A549 (cell line): ENCODE data around the gene ZFP36L1. TPM values are rescaled to one million over a fixed set of nuclear protein-coding genes. Genes with fewer than 3 reads are reported as not detected.
A peak's percentile ranks its signal among the peaks of the same experiment; 100 is the strongest.

Source experiments
- ATOH8 ChIP-seq: fragments of 250-450 bp; sonication (Bioruptor Pico); IDR thresholded peaks from 2 replicates; pipeline ENCODE4 v1.5.0; 2020; ENCODE audit warnings: low read depth, mild to moderate bottlenecking, moderate library complexity
- CBX2 ChIP-seq: fragments of 200-600 bp; sonication (generic); IDR thresholded peaks from 2 replicates; pipeline ENCODE4 v1.6.1; 2016; ENCODE audit warnings: low read depth, mild to moderate bottlenecking, borderline replicate concordance
- CBX8 ChIP-seq: fragments of 200-600 bp; sonication (generic); IDR thresholded peaks from 2 replicates; pipeline ENCODE4 v1.6.1; 2016
- CEBPB ChIP-seq, 2 experiments: fragments of >200 bp in 1 of 2; sonication (Bioruptor Twin) in 1 of 2; formaldehyde crosslinking in 1 of 2; IDR thresholded peaks; 2 replicates each; pipeline ENCODE4 v1.6.1; 2012 to 2016
- CHD2 ChIP-seq: fragments of 150-350 bp; IDR thresholded peaks from 2 replicates; pipeline ENCODE4 v1.6.1; 2014; ENCODE audit warnings: low read length; ENCODE audit not compliant: partially characterized antibody
- CHD4 ChIP-seq: fragments of 200-600 bp; sonication (generic); IDR thresholded peaks from 2 replicates; pipeline ENCODE4 v1.6.1; 2016; ENCODE audit warnings: antibody characterized with exemption, mild to moderate bottlenecking, borderline replicate concordance
- CTCF ChIP-seq: fragments of >200 bp; sonication (Bioruptor Twin); formaldehyde crosslinking; IDR thresholded peaks from 3 replicates; pipeline ENCODE4 v1.5.1; 2016
- E2F6 ChIP-seq: IDR thresholded peaks from 2 replicates; pipeline ENCODE4 v1.6.1; 2012; ENCODE audit warnings: low read depth, borderline replicate concordance
- EHF ChIP-seq: fragments of 250-450 bp; sonication (Bioruptor Pico); IDR thresholded peaks from 2 replicates; pipeline ENCODE4 v1.5.0; 2020; ENCODE audit warnings: mild to moderate bottlenecking
- ELK1 ChIP-seq: fragments of 150-350 bp; IDR thresholded peaks from 2 replicates; pipeline ENCODE4 v1.6.1; 2014; ENCODE audit warnings: low read depth, mild to moderate bottlenecking, low read length
- EP300 ChIP-seq, 2 experiments: fragments of >200 bp; sonication (Bioruptor Twin); formaldehyde crosslinking; IDR thresholded peaks; 2 replicates in 1 of 2; 3 replicates in 1 of 2; pipeline ENCODE4 v1.6.1; 2016 to 2017
- FOSB ChIP-seq: fragments of 250-450 bp; sonication (Bioruptor Pico); IDR thresholded peaks from 2 replicates; pipeline ENCODE4 v1.5.0; 2020; ENCODE audit warnings: mild to moderate bottlenecking, moderate library complexity
- FOXS1 ChIP-seq: fragments of 250-450 bp; sonication (Bioruptor Pico); IDR thresholded peaks from 2 replicates; pipeline ENCODE4 v1.5.0; 2020; ENCODE audit warnings: mild to moderate bottlenecking, moderate library complexity
- GATA3 ChIP-seq: IDR thresholded peaks from 2 replicates; pipeline ENCODE4 v1.6.1; 2012; ENCODE audit warnings: borderline replicate concordance
- HDAC2 ChIP-seq: fragments of 200-600 bp; sonication (generic); IDR thresholded peaks from 2 replicates; pipeline ENCODE4 v1.6.1; 2016
- HEYL ChIP-seq: fragments of 250-450 bp; sonication (Bioruptor Pico); IDR thresholded peaks from 2 replicates; pipeline ENCODE4 v1.8.0; 2021; ENCODE audit warnings: mild to moderate bottlenecking, moderate library complexity
- HOXA7 ChIP-seq: fragments of 250-450 bp; sonication (Bioruptor Pico); IDR thresholded peaks from 2 replicates; pipeline ENCODE4 v1.5.0; 2020; ENCODE audit warnings: mild to moderate bottlenecking, moderate library complexity
- HOXB13 ChIP-seq: fragments of 250-450 bp; sonication (Bioruptor Pico); IDR thresholded peaks from 2 replicates; pipeline ENCODE4 v1.5.0; 2020; ENCODE audit warnings: low read depth, mild to moderate bottlenecking, moderate library complexity
- HOXB5 ChIP-seq: fragments of 250-450 bp; sonication (Bioruptor Pico); IDR thresholded peaks from 2 replicates; pipeline ENCODE4 v1.5.0; 2020; ENCODE audit warnings: mild to moderate bottlenecking, moderate library complexity
- JUN ChIP-seq, 2 experiments: fragments of >200 bp; sonication (Bioruptor Twin); formaldehyde crosslinking; IDR thresholded peaks; 2 replicates in 1 of 2; 3 replicates in 1 of 2; pipeline ENCODE4 v1.6.1; 2016 to 2017
- KDM1A ChIP-seq: fragments of 200-600 bp; sonication (generic); IDR thresholded peaks from 2 replicates; pipeline ENCODE4 v1.6.1; 2016; ENCODE audit warnings: low read depth, mild to moderate bottlenecking
- KDM5A ChIP-seq: fragments of 200-600 bp; sonication (generic); IDR thresholded peaks from 2 replicates; pipeline ENCODE4 v1.6.1; 2016; ENCODE audit warnings: antibody characterized with exemption, mild to moderate bottlenecking
- MAFK ChIP-seq: fragments of 450-650 bp; IDR thresholded peaks from 2 replicates; pipeline ENCODE4 v1.6.1; 2014; ENCODE audit not compliant: partially characterized antibody
- MAX ChIP-seq: IDR thresholded peaks from 2 replicates; pipeline ENCODE4 v1.6.1; 2012
- MAZ ChIP-seq: fragments of 150-350 bp; IDR thresholded peaks from 2 replicates; pipeline ENCODE4 v1.6.1; 2014; ENCODE audit warnings: antibody characterized with exemption, low read depth, low read length, borderline replicate concordance
- PHF8 ChIP-seq: fragments of 200-600 bp; sonication (generic); IDR thresholded peaks from 2 replicates; pipeline ENCODE4 v1.6.1; 2016; ENCODE audit warnings: low read depth, mild to moderate bottlenecking, antibody characterized with exemption, moderate library complexity, borderline replicate concordance
- POLR2A ChIP-seq: IDR thresholded peaks from 2 replicates; pipeline ENCODE4 v1.6.1; 2012; ENCODE audit warnings: mild to moderate bottlenecking, low read length
- RAD21 ChIP-seq, 2 experiments: fragments of >200 bp in 1 of 2; sonication (Bioruptor Twin) in 1 of 2; formaldehyde crosslinking in 1 of 2; IDR thresholded peaks in 1 of 2; conservative IDR thresholded peaks in 1 of 2; 2 replicates in 1 of 2; 3 replicates in 1 of 2; pipeline ENCODE4 v1.6.1; 2012 to 2018; ENCODE audit warnings: inconsistent platforms in 1 of 2
- RARB ChIP-seq: fragments of 250-450 bp; sonication (Bioruptor Pico); IDR thresholded peaks from 2 replicates; pipeline ENCODE4 v1.8.0; 2021; ENCODE audit warnings: mild to moderate bottlenecking, moderate library complexity
- RCOR1 ChIP-seq: fragments of 150-350 bp; IDR thresholded peaks from 2 replicates; pipeline ENCODE4 v1.6.1; 2014; ENCODE audit warnings: antibody characterized with exemption, low read length, low read depth
- RFX5 ChIP-seq: fragments of 450-650 bp; IDR thresholded peaks from 2 replicates; pipeline ENCODE4 v1.7.1; 2014; ENCODE audit warnings: antibody characterized with exemption, mild to moderate bottlenecking, moderate library complexity
- RNF2 ChIP-seq: fragments of 200-600 bp; sonication (generic); IDR thresholded peaks from 2 replicates; pipeline ENCODE4 v1.6.1; 2016; ENCODE audit warnings: low read depth, mild to moderate bottlenecking, antibody characterized with exemption, moderate library complexity, borderline replicate concordance
- SREBF2 ChIP-seq: fragments of 450-650 bp; IDR thresholded peaks from 2 replicates; pipeline ENCODE4 v1.6.1; 2014; ENCODE audit warnings: mild to moderate bottlenecking, moderate library complexity
- TFCP2L1 ChIP-seq: fragments of 250-450 bp; sonication (Bioruptor Pico); IDR thresholded peaks from 2 replicates; pipeline ENCODE4 v1.5.0; 2021; ENCODE audit warnings: mild to moderate bottlenecking
- TP53 ChIP-seq: fragments of 250-450 bp; sonication (Bioruptor Pico); IDR thresholded peaks from 2 replicates; pipeline ENCODE4 v1.5.0; 2021; ENCODE audit warnings: mild to moderate bottlenecking, moderate library complexity
- USF2 ChIP-seq: fragments of 450-650 bp; IDR thresholded peaks from 2 replicates; pipeline ENCODE4 v1.6.1; 2014; ENCODE audit warnings: antibody characterized with exemption
- ZC3H11A ChIP-seq: fragments of 450-650 bp; IDR thresholded peaks from 2 replicates; pipeline ENCODE4 v1.6.1; 2014; ENCODE audit warnings: antibody characterized with exemption, mild to moderate bottlenecking
- ZNF302 ChIP-seq: fragments of 250-450 bp; sonication (Bioruptor Pico); IDR thresholded peaks from 2 replicates; pipeline ENCODE4 v1.9.0; 2021; ENCODE audit warnings: inconsistent platforms, mild to moderate bottlenecking, moderate library complexity
- ZSCAN20 ChIP-seq: fragments of 250-450 bp; sonication (Bioruptor Pico); IDR thresholded peaks from 2 replicates; pipeline ENCODE4 v1.8.0; 2022; ENCODE audit warnings: mild to moderate bottlenecking, moderate library complexity
- polyA plus RNA-seq, 4 experiments: library from polyadenylated mRNA; depleted of rRNA in 3 of 4; stranded (reverse); fragments of >200 nt; fragmentation: RNase III in 1 of 4; extraction: RNeasy Plus Mini Kit Qiagen cat#74134 plus additional on column Dnase treatment in 1 of 4; gene quantifications; 2 replicates in 3 of 4; 3 replicates in 1 of 4; pipeline ENCODE4 v1.2.3, GENCODE V29; 2011 to 2017

Gene ZFP36L1
- polyA plus RNA-seq, 2 of the 4 experiments (the other 2 are of a cell fraction), result 76.4 to 114 TPM

GRCh38 chr14:68816183-68816942 lies 23.5 kb upstream of the ZFP36L1 start (continued):
- TF ChIP-seq MAZ (peak; percentile 64; the same call in 1 of the 2 replicates), RNF2 (peak; percentile 70; the same call in 1 of the 2 replicates), TP53 (peak; percentile 99), HOXB13 (peak; percentile 99), KDM1A (no peak), HOXB5 (peak; percentile 99), ATOH8 (CRISPR knock-in tag) (peak; percentile 99), RCOR1 (no peak), MAFK (no peak), FOSB (no peak), ZC3H11A (no peak), POLR2A (peak; percentile 48), CTCF (peak; percentile 94), PHF8 (0 out of 2 replicates have a peak, but pooled peaks have one; percentile 35), TFCP2L1 (peak; percentile 86), EHF (CRISPR knock-in tag) (peak; percentile 98), RFX5 (no peak), GATA3 (peak; percentile 22; the same call in 1 of the 2 replicates), JUN (IDR thresholded peaks at IDR 0.05) (peak; percentile 72 to 95), HEYL (CRISPR knock-in tag) (peak; percentile 91; the same call in 1 of the 2 replicates), CBX8 (no peak), RAD21 (conservative IDR thresholded peaks at IDR 0.05 in 1 of 2, IDR thresholded peaks at IDR 0.05 in 1 of 2) (peak; percentile 98 to 99), E2F6 (peak; percentile 98), CBX2 (no peak), USF2 (no peak), KDM5A (no peak), ZNF302 (peak; percentile 88; the same call in 1 of the 2 replicates), ELK1 (no peak), CHD4 (no peak), CEBPB (IDR thresholded peaks at IDR 0.05) (no peak), MAX (peak; percentile 97), HDAC2 (0 out of 2 replicates have a peak, but pooled peaks have one; percentile 26), SREBF2 (no peak), HOXA7 (0 out of 2 replicates have a peak, but pooled peaks have one; percentile 40), ZSCAN20 (CRISPR knock-in tag) (peak; percentile 96), EP300 (IDR thresholded peaks at IDR 0.05) (0 out of 5 replicates have a peak, but pooled peaks of 1 of the 2 experiments have one; percentile 1), CHD2 (no peak), RARB (no peak), FOXS1 (peak; percentile 91)
